Measurements from ENCODE around the gene HYAL2.

Gene HYAL2

GRCh38 chr3:50278123-50278879, 44.2 kb downstream of the HYAL2 start:
- TF ChIP-seq CTCF (conservative IDR thresholded peaks at IDR 0.05), result no peak
- no peak overlapping the region for H3K27ac ChIP-seq

GRCh38 chr3:50276762-50277101, 45.8 kb downstream of the HYAL2 start:
- no peak overlapping the region for H3K27ac ChIP-seq
- no peak for TF ChIP-seq CTCF (conservative IDR thresholded peaks at IDR 0.05)

GRCh38 chr3:50275996-50276761, 46.4 kb downstream of the HYAL2 start:
- no peak for TF ChIP-seq CTCF (conservative IDR thresholded peaks at IDR 0.05)
- H3K27ac ChIP-seq, result no peak overlapping the region

GRCh38 chr3:50275141-50275995, 47.2 kb downstream of the HYAL2 start:
- no peak overlapping the region for H3K27ac ChIP-seq
- TF ChIP-seq CTCF (conservative IDR thresholded peaks at IDR 0.05), result no peak

GRCh38 chr3:50274371-50275104, 48.0 kb downstream of the HYAL2 start:
- no peak overlapping the region for H3K27ac ChIP-seq
- TF ChIP-seq CTCF (conservative IDR thresholded peaks at IDR 0.05), result peak; percentile 85

- no peak overlapping the region for H3K27ac ChIP-seq
- TF ChIP-seq CTCF (conservative IDR thresholded peaks at IDR 0.05), result no peak
Observed at GRCh38 chr3:50273689-50274065, 48.9 kb downstream of the HYAL2 start.
